ENCODE results near the gene DPYSL3.

DNA sequence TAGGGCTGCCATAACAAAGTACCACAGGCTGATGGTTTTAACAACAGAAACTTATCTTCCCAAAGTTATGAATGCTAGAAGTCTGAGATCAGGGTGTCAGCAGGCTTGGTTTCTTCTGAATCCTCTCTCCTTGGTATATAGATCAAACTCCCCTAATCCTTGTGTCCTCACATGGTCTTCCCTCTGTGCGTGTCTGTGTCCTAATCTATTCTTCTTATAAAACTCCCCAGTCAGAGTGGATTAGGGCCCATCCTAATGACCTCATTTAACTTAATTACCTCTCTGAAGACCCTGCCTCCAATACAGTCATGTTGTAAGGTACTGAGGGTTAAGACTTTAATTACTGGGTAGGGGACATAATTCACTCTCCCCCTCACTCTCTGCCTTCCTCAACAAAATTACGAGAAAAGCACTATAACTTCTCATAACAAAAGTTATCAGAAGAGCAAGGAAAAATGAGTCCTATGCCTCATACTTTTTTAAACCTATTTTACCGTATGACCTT lies 68.6 kb downstream of the DPYSL3 start:
- TF ChIP-seq, protein P1, sequence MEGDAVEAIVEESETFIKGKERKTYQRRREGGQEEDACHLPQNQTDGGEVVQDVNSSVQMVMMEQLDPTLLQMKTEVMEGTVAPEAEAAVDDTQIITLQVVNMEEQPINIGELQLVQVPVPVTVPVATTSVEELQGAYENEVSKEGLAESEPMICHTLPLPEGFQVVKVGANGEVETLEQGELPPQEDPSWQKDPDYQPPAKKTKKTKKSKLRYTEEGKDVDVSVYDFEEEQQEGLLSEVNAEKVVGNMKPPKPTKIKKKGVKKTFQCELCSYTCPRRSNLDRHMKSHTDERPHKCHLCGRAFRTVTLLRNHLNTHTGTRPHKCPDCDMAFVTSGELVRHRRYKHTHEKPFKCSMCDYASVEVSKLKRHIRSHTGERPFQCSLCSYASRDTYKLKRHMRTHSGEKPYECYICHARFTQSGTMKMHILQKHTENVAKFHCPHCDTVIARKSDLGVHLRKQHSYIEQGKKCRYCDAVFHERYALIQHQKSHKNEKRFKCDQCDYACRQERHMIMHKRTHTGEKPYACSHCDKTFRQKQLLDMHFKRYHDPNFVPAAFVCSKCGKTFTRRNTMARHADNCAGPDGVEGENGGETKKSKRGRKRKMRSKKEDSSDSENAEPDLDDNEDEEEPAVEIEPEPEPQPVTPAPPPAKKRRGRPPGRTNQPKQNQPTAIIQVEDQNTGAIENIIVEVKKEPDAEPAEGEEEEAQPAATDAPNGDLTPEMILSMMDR (IDR thresholded peaks at IDR 0.05; ENCODE audit: low read depth, low read length, poor library complexity, severe bottlenecking): no peak
- TF ChIP-seq EZH2phosphoT487 (IDR thresholded peaks at IDR 0.05; ENCODE audit: borderline replicate concordance, low read length): no peak

Measured in DOHH2 (cell line).